Hepatocyte (in vitro differentiated cells): Measurements from ENCODE around the gene SMARCA5. TPM values are rescaled to one million over a fixed set of nuclear protein-coding genes. Genes with fewer than 3 reads are reported as not detected.
A peak's percentile ranks its signal among the peaks of the same experiment; 100 is the strongest.

Experiments used
- DNase-seq: peaks from one replicate; pipeline ENCODE4 v3.0.0-alpha.2; 2016; ENCODE audit warnings: low spot score
- H2AFZ ChIP-seq: fragments of 200-600 bp; sonication (generic); 2 replicates; pipeline ENCODE4 v1.6.0; 2016; ENCODE audit warnings: antibody characterized with exemption, mild to moderate bottlenecking
- H3K27ac ChIP-seq: fragments of 200-600 bp; sonication (generic); 2 replicates; pipeline ENCODE4 v1.5.1; 2016; ENCODE audit warnings: mild to moderate bottlenecking
- H3K27me3 ChIP-seq: fragments of 200-600 bp; sonication (generic); 2 replicates; pipeline ENCODE4 v1.6.1; 2016
- H3K36me3 ChIP-seq: fragments of 200-600 bp; sonication (generic); replicated peaks from 2 replicates; pipeline ENCODE4 v1.5.1; 2016; ENCODE audit warnings: low read depth; ENCODE audit not compliant: insufficient read depth
- H3K4me1 ChIP-seq: fragments of 200-600 bp; sonication (generic); 2 replicates; pipeline ENCODE4 v1.5.1; 2016; ENCODE audit warnings: mild to moderate bottlenecking, moderate library complexity; ENCODE audit not compliant: insufficient read depth
- H3K4me2 ChIP-seq: fragments of 200-600 bp; sonication (generic); 2 replicates; pipeline ENCODE4 v1.6.0; 2016
- H3K4me3 ChIP-seq: fragments of 200-600 bp; sonication (generic); 2 replicates; pipeline ENCODE4 v1.5.1; 2016; ENCODE audit warnings: mild to moderate bottlenecking
- H3K79me2 ChIP-seq: fragments of 200-600 bp; sonication (generic); 2 replicates; pipeline ENCODE4 v1.6.0; 2017; ENCODE audit warnings: mild to moderate bottlenecking
- H3K9me2 ChIP-seq: fragments of 200-600 bp; sonication (generic); replicated peaks from 2 replicates; pipeline ENCODE4 v1.6.0; 2017; ENCODE audit warnings: mild to moderate bottlenecking; ENCODE audit not compliant: insufficient read depth
- H3K9me3 ChIP-seq: fragments of 200-600 bp; sonication (generic); 2 replicates; pipeline ENCODE4 v1.5.1; 2016; ENCODE audit warnings: low read depth, mild to moderate bottlenecking
- H4K20me1 ChIP-seq: fragments of 200-600 bp; sonication (generic); 2 replicates; pipeline ENCODE4 v1.6.0; 2016; ENCODE audit warnings: mild to moderate bottlenecking; ENCODE audit not compliant: insufficient read depth, poor library complexity, severe bottlenecking
- CTCF ChIP-seq: fragments of 200-600 bp; sonication (generic); IDR thresholded peaks from 2 replicates; pipeline ENCODE4 v1.5.1; 2016; ENCODE audit warnings: antibody characterized with exemption, mild to moderate bottlenecking; ENCODE audit not compliant: poor library complexity
- EZH2 ChIP-seq: fragments of 200-600 bp; sonication (generic); IDR thresholded peaks from 2 replicates; pipeline ENCODE4 v1.6.1; 2016; ENCODE audit warnings: antibody characterized with exemption, mild to moderate bottlenecking, borderline replicate concordance
- EZH2phosphoT487 ChIP-seq: fragments of 200-600 bp; sonication (generic); IDR thresholded peaks from one replicate; pipeline ENCODE4 v1.6.1; 2018; ENCODE audit warnings: antibody characterized with exemption, mild to moderate bottlenecking, low read depth, moderate library complexity; ENCODE audit not compliant: unreplicated experiment, severe bottlenecking
- WGBS: methylation state at CpG from one replicate; pipeline ENCODE4 v1.1.6; 2016; ENCODE audit warnings: low lambda C conversion rate; ENCODE audit errors: missing lambda C conversion rate; 5-methylcytosine and 5-hydroxymethylcytosine counted together
- polyA plus RNA-seq: library from polyadenylated mRNA; unstranded; fragments of >200 nt; fragmentation: Nextera tagmentation; extraction: Ambion mirVana; gene quantifications from 2 replicates; pipeline ENCODE4 v1.2.1, GENCODE V29; 2016
- total RNA-seq: library from RNA; depleted of rRNA; stranded (reverse); fragments of >200 nt; gene quantifications from 2 replicates; pipeline ENCODE4 v1.2.3, GENCODE V29; 2014

SMARCA5 gene
- total and polyA plus RNA-seq, 2 experiments from 2014 or later, result 38.7 to 73.0 TPM

DNA sequence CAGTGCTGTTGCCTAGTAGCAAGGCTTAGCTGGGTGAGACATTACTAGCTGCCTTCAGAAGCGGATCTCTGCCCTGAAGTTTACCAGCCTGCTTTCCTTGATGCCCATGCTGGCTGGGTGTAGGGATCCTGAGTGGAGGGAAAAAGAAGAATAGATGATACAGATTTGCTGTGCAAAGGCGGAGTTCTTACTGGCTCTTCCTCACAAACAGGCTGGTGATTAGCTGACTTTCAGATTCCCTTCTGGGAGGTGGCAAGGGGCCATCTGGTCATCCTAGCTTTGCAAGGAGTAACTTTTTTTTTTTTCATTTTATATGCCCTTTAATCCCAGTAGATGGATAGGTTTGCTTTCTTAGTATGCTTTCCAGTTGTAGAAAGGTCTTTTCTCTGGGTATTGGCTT, 44.8 kb downstream of the SMARCA5 start:
- H3K9me2 ChIP-seq, result no peaks in the 10 kb centered on the region
- DNase-seq, result no peak
- no peak overlapping the region for H2AFZ ChIP-seq
- 75% methylated on average over 2 of the region's 2 CpGs for WGBS
- peaks cover 6% of the 10 kb centered on the region for H3K4me1 ChIP-seq
- H3K4me2 ChIP-seq, result peak overlapping the region; percentile 87
- TF ChIP-seq CTCF (no peak), EZH2phosphoT487 (no peak), EZH2 (no peak)
- no peaks in the 10 kb centered on the region for H3K27me3 ChIP-seq
- no peaks in the 10 kb centered on the region for H3K36me3 ChIP-seq
- no peak overlapping the region for H3K4me3 ChIP-seq
- H4K20me1 ChIP-seq, result no peaks in the 10 kb centered on the region
- H3K79me2 ChIP-seq, result no peaks in the 10 kb centered on the region
- H3K27ac ChIP-seq, result no peak overlapping the region
- no peaks in the 10 kb centered on the region for H3K9me3 ChIP-seq

DNA sequence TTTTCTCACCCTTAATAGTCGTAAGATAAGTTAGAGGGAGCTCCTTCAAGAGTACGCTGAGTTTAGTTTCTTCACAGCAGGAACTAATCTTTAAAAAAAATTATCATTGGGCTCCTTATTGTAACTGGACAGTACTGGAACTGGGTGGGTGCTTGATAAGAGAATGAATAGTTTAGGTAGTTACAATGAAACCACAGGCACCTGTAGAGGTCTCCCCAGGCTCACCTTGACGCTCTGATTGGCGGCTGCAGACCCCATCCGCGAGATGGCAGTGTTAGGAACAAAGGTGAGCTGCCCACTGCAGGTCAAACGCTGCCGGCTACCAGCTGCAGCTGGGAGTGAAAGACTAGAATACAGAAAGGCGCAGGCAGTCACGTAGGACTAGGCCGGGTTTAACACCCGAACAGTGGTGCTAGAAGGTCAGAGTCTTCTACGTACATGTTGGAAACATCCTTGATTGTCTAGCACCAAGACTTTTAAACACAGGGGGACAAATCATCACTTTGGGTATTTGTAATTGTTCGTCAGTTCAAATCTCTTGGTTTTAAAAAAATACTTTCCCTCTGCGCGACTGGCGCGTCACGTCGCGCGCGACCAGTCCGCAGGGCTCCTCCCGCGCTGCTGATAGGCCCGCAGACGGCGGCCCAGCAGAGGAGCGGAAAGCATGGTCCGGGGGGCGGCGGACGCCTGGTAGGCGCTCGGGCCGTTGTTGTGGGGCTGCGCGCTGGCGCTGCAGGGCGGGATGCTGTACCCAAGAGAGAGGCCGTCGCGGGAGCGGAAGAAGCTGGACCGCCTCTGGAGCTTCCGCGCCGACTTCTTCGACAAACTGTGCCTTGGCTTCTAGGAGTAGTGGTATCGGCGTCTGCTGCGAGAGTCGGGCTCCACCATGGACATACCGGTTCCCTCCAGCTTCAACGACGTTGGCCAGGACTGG, 45.6 kb downstream of the SMARCA5 start:
- Histone ChIP-seq H3K9me3 (no peaks in the 10 kb centered on the region), H4K20me1 (no peaks in the 10 kb centered on the region), H3K9me2 (no peaks in the 10 kb centered on the region), H2AFZ (peak overlapping the region; percentile 64), H3K4me2 (peak overlapping the region; percentile 87), H3K4me3 (peak overlapping the region; percentile 62), H3K36me3 (no peaks in the 10 kb centered on the region), H3K4me1 (peaks cover 6% of the 10 kb centered on the region), H3K27me3 (no peaks in the 10 kb centered on the region), H3K27ac (peak overlapping the region; percentile 87), H3K79me2 (no peaks in the 10 kb centered on the region)
- DNase-seq, result peak; percentile 89
- TF ChIP-seq EZH2 (no peak), EZH2phosphoT487 (no peak), CTCF (peak; percentile 75)
- WGBS, result 13% methylated on average over 57 of the region's 57 CpGs

GRCh38 chr4:143559757-143560147, 46.2 kb downstream of the SMARCA5 start:
- WGBS, result 73% methylated on average over 16 of the region's 17 CpGs
- H3K4me2 ChIP-seq, result peak overlapping the region; percentile 87
- no peaks in the 10 kb centered on the region for H4K20me1 ChIP-seq
- TF ChIP-seq EZH2 (no peak), CTCF (peak; percentile 3)
- H3K9me2 ChIP-seq, result no peaks in the 10 kb centered on the region
- no peaks in the 10 kb centered on the region for H3K27me3 ChIP-seq
- H3K27ac ChIP-seq, result peak overlapping the region; percentile 87
- peak overlapping the region; percentile 64 for H2AFZ ChIP-seq
- no peaks in the 10 kb centered on the region for H3K9me3 ChIP-seq
- H3K79me2 ChIP-seq, result no peaks in the 10 kb centered on the region
- peak; percentile 10 for DNase-seq
- H3K36me3 ChIP-seq, result no peaks in the 10 kb centered on the region
- H3K4me3 ChIP-seq, result peak overlapping the region; percentile 62
- H3K4me1 ChIP-seq, result peaks cover 6% of the 10 kb centered on the region
